GM21390 (cell line): ENCODE data around the gene SLX4IP.
"Not testable (repeated sequence)": the region's sequence is repeated elsewhere in the genome, so short reads cannot be mapped to it uniquely, and the experiment has no call there.

Experiments used
- ATAC-seq: cut with Tn5 transposase; IDR thresholded peaks from one replicate; pipeline ENCODE4 v1.9.1; 2021; ENCODE audit not compliant: unreplicated experiment

SLX4IP gene

DNA sequence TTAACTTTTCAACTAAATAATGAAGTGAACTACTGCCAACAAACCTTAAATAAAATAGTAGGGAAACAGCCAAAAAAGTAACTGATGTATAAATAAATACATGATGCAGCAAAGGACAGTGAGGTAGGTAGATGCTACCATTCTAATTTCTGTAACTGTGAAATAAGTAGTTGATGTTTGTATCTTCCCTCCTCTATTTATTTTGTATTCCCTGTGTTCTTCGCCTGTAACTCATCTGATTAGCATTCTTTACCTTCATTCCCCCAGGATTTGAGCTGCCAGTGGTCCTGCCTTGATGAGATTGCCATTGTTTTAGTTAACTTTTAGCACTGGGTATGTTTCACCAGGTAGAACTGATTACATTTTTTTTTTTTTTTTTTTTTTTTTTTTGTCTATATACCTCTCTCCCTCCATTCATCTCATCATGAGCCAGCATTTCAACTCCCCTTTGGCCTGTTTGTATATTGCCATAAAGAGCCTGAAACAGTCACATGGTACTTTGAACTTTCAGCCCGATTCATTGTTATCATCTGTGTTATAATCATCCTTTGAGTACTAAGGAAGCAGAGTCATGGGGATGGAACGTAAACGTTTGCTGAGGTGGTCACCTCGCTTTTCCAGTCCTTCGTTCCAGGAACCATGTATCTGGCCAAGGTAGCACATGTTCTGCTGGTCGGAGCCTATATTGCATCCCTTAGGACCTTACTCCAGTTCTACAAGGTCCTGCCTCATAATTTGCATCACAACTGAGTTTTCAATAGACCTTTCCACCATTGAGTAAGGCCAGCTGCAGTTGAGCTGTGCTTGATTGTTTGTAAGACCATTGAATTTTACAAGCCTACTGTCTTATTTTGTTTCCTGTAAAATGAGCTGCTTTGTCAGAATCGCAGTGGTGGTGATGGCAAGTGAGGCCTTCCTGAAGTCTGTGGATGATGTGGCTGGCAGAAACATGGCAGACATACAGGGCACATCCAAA lies 131.1 kb downstream of the SLX4IP start:
- no peak for ATAC-seq

DNA sequence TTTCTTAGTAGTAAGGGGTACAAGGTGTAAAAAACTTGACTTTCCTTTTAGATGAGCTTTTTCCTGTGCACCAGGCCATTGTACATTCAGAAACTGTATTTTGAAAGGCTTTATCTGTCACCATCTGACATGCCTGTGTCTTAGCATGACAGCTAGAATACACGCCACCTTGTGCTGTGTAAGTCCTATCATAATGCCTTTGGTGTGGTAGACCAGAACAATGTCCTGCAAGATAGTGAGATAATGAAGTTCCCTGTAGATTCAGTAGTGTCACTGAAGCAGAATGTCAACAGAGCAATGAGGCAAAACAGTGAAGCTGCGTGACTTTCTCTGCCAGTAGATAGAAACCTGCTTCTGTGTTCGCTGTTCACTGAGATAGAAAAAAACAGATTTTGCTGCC lies 132.9 kb downstream of the SLX4IP start:
- ATAC-seq = no peak

DNA sequence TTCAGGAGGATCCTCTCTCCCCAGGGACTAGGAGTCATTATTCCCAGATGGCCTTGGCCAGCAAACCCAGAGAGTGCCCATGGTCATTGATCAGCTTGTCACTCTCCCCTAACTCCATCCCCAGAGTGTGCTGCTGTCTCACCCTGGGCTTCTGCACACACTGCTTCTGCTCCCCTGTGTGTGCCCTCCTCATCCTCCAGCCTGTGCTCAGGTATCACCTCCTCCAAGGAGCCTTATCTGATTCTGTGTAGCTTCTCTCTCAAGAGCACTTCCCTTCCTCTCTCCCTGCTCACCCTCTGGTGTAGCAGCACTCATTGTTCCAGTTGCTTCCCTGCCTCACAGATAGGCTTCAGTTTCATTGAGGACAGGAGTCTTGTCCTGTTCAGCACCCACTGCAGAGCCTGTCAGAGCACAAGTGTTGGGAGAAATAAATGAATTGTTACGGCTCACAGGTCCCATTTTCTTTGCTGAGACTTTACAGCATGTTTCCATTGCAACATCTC lies 136.3 kb downstream of the SLX4IP start:
- no peak for ATAC-seq

DNA sequence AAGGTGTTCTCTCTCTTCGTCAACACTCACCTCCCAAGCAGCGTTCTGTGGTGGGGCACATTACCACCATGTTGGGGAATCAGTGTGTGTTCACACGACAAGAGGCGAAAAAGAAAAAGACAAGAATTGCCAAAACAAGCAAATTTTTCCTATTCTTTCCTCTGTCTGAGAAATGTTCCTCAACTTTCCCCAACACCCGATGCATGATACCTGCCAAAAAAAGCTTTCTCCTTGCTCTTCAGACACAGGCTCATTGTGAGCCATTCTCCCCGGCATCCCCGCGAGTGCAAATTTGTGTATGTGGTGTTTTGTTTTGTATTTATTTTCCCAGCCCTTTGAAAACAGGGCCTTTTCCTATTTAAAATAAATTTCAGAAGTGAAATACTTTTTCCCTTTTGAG lies 137.7 kb downstream of the SLX4IP start:
- no peak for ATAC-seq

DNA sequence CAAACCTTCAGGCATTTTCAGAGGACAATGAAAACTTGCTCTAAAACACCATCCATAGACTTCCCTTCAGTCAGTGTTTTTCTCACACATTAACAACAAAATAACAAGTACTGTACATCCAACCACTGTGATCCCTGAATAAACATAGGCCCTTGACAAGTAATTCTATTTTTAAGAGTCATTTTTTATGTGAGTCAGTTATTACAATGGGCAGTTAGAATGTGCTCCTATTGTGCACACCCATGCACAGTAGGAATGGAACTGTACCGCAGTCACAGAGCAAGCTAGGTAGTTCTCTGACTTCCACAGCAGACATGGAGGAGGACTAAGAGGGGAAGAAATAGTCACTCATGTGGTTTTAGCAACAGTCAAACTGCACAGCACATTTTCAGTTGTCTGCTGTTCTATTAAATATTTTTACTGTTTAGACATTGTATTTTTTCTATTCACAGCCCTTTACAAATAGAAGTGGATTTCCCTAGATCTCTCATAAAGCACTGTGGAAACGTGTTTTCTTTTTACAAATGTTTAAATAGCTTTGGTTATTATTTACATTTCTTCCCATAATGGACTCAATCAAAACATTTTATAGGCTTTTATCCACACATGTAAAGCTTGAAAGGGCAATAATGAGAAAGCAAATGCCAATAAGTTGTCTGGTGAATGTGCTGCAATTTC lies 138.3 kb downstream of the SLX4IP start:
- no peak for ATAC-seq

DNA sequence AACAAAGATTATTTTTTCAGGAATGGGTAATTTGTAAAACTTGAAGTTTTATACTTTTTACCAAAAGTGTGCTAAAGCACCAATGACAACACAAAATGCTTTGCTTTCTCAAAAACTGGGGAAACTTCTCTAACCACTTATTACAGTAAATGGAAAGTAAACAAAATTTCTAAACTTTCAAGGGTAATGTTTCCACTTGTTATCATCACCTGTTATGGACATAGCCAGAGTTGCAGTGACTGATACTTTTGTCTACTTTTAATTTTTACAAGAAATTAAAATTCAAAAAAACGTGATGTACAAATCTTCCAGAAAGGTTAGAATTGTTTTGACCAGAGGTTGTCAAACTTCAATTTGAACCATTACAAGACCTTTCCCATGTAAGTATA lies 138.8 kb downstream of the SLX4IP start:
- no peak for ATAC-seq

DNA sequence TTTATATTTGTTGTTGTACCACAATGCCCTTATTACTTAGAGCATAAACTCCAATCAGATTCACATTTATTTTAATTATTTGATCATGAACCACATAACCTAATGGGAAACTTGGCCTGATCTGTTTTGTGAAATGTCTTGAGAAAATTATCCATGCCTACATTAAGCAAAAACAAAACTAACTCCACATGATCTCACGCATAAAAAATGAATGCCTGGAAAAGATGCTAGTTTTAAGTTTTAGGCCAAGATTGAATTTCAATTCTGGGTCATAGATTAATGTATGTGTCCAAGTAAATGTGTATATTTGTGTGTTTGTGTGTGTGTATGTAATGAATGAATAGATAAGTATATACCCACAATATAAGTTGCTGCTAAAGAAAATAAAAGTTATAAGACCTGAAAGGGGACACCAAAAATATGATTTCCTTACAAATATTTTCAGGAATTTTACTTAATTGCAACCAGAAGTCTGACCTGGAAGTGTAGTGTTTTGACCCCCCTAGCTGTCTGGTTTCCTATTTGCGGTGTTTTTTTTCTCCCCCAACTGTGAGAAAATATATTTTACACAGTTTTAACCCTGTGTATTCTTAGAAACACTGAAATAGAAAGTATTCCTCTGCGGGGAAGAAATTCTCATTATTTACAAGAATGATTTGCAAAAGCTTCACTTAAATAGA lies 141.4 kb downstream of the SLX4IP start:
- ATAC-seq = no peak

DNA sequence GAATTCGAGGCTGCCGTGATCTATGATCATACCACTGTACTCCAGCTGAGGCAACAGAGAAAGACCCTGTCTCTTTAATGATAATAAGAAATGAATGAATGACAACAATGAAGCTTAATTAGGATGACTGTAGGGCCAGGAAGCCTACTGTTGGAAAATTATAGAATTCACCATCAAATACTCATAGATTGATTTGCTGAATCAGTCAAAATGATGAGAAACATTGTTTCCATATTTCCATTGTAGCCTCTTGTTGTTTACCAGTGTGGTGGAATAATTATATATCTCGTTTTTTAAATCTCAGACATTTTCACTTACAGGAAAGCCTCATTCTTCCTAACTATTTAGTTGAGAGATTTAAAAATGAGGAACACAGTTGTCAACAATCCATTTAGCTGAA lies 142.5 kb downstream of the SLX4IP start:
- ATAC-seq = no peak

DNA sequence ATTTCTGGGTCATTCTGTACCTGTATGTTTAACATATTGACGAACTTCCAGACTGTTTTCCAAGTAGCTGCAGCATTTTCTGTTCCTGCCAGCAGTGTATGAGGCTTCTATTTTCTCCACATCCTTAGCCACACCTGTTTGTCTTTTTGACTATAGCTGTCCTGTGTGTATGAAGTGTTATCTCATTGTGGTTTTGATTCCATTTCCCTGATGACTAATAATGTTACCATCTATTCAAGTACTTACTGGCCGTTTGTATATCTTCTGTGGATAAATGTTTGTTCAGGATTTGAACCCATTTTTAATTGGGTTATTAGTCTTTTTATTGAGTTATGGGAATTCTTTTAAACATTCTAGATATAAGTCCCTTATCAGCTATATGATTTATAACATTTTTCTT lies 143.5 kb downstream of the SLX4IP start:
- ATAC-seq = peak; percentile 74

DNA sequence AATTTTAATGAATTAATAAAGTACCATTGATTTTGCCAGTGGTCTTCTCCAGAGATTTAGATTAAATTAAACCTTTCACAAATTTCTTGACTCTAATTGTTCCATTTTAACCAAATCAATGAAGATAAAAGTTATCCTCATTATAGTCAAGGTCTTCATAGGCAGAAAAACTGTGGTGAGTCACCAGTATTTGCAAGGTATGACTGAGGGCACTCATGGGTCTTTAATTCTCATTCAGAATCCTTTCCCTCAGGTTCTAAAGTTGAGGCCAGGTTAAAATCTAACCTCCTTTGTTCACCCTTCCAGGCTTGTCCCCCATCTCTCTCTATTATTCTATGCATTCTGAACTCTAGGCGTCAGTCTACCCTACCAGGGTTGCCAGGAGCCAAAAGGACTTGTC lies 144.8 kb downstream of the SLX4IP start:
- no peak for ATAC-seq

DNA sequence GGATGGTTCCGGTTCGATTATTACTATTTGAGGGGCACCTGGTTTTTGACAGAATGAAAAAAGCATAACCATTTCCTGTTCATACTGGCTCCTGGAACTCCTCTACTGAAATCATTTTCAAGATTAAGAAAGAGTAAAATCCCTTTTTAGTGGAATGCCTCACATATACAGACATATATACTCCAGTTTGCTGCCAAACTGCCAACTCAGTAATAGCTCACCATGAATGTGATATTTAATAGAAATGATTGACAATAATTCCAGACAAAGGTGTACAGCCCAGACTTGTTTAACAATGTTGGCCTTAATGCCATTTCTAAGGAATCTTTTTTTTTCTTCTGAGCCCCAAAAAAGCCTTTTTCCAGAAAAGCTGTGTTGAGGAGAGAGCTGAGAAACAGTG lies 145.6 kb downstream of the SLX4IP start:
- no peak for ATAC-seq

DNA sequence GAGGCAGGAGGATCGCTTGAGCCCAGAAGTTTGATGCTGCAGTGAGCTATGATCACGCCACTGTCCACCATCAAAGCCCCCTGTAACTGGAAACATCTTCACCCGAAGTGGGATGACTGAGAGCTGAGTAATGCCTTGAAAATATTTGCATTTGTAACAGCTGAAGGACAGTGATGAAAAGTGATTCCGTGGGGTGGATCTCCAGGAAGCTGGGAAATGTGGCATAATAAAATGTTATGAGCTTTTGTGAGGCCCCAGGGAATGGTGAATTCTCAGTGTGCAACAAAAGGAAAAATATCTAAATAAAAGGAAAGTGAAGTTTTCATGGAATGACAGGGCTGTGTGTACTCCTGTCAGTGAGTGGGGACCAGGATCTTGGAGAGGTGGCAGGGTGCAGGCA lies 146.7 kb downstream of the SLX4IP start:
- ATAC-seq = no peak

DNA sequence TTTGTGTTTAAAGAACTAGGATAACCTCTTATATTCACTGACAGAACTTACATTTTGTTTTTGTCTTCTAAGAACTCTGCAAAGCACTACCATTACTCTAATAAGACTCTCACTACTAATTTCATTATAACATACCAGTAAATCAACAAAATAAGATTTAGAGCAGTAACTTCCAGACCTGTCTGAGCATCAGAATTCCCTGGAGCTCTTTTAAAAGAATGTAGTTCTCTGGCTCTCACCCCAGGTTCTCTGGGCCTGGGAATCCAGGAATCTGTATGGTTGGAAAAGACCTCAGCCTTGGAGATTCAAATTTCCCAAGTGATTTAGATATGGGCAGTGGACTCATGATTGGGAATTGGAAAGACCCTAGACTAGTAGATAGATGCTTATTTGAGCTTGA lies 149.3 kb downstream of the SLX4IP start:
- no peak for ATAC-seq

DNA sequence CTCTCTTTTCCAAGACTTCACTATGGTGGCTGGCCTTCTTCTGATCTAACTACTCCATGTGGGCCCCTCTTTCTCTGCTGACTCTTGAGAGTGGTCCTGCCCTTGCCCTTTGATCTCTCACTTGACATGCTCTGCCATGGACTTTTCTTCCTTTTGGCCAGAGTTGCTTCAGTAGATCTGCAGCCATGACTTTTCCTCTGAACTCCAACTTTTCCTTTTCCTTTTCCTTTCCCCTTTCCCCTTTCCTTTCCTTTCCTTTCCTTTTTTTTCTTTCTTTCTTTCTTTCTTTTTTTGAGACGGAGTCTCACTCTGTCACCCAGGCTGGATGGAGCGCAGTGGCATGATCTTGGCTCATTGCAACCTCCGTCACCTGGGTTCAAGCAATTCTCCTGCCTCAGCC lies 150.2 kb downstream of the SLX4IP start:
- no peak for ATAC-seq

DNA sequence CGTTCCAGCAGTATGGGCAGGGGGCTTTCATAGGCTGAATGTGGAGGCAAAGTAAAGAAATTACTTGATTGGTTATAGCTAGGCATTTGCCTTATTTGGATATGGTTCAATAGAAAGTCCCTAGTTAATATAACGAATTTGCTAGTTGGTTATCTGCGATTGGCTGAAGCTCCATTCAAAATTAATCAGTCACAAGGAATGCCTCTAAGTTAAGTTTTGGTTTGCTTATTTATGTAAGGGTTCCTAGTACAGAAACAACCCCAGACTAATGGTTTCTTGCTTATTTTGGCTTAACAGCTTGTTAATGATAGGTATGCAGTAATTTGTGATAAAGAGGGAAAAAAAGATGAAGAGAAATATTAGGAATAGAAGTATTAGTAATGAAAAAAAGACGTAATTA lies 151.2 kb downstream of the SLX4IP start:
- no peak for ATAC-seq

DNA sequence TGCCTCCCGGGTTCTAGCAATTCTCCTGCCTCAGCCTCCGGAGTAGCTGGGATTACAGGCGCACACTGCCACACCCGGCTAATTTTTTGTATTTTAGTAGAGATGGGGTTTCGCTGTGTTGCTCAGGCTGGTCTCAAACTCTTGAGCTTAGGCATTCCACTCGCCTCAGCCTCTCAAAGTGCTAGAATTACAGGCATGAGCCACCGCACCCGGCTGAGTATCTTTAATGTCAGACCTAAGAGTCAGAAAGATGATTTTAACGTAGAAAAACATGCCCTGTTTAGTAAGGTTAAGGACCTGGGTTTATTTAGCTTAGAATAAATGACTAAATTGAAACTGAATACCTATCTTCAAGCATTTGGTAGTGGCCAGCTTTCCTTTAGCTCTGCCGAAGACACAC lies 155.3 kb downstream of the SLX4IP start:
- ATAC-seq = not testable (repeated sequence)

DNA sequence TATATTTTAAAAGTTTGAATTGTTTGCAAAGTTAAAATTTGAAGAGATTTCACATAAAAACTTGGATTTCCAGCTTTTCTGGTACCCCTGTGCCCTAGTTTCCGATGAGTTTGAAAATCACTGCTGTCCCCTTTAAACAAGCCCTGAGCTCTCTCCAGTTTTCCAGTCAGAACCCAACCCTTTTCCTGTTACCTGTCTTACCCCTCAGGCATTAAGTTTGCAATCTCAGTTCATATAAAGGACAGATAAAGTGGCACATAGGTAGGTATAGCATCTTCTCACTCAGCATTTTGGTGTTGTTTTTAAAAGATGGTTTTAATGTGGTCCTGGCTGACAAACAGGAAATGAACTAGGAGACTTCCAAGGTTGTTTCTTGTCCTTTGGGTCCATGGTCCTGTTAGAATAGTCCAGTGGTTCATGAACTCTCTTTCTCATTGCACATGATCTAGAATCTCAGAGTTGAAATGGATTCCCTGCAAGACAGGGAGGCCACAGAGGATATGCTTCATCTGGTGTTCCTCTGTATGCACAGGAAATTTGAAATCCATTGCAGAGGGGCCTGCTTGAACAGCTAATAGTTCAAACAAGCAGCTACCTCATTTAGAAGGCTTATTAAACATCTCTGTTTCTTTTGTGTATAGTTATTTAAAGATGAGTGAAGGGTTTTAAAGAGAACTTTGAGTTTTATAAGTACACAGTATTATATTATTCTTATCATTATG lies 156.0 kb downstream of the SLX4IP start:
- ATAC-seq = no peak

DNA sequence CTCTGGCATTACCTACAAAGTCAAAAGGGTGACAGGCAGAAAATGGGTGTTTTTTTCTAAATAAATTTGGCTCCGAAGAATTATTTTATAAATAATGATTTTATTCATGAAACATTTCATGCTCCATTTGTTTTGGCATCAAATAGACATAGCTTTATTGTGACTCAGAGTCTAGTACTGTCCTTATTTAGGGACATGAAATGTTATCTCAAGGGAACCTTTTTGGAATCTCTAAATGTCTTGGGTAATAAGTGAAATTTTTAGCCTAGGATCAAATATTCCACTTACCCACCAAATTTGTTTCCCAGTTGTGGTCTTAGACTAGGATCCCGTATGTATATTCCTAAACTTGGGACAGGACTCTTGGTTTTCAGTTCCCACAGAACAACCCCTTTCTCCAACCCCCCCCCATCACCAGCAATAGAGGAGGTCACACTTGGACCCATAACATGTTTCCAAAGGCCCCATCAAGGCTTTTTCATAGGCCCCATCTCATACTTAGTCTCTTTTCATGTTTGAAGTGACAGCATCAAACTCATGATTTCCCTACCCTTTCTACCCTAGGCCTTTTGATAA lies 156.9 kb downstream of the SLX4IP start:
- no peak for ATAC-seq

DNA sequence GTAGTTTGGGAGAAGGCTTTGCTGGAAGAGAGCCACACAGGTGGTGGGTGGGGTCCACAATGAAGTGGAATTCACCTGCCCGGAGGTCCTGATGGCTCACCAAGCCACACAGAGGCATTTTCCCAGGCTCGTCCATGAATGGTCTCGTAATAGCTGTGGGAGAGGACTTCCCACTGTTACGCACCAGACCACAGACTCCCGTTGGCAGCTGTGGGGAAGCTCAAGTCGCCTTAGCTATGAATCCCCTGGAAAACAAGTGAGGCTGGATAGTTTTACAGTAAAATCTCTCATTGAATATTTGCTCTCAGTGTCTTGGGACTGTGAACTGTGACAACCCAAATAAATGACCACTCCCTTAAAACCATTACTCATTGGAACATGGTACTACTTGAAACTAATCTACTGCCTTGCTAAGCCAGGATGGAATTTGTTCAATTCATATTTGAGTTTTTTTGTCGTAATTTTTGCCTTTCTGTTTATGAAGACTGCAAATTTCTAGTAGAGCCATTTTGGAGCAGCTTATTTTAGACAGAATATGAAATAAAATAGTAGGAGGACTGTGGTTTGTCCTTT lies 159.3 kb downstream of the SLX4IP start:
- ATAC-seq = no peak

DNA sequence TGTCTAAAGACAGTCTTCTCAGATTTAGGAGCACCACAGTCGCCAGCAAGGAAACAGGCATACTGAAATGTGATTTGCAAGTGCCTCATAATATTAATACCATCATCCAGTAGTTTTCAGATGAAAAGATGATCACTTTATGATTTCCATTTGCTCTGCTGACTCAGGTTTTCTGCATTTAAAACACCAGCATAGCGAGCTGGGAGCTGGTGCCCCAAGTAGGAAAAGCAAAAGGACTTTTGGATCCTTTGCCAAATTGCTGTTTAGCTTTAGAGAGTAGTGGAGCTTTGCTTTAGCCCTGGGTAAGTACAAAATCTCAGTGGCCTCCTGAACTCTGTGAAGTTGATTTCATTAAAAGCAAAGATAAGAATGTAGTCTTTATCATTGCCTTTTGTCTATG lies 160.2 kb downstream of the SLX4IP start:
- ATAC-seq = no peak
